GM19043 (cell line): ENCODE results near the gene SURF4.

Experiments used
- ATAC-seq: cut with Tn5 transposase; IDR thresholded peaks from one replicate; pipeline ENCODE4 v1.9.1; 2021; ENCODE audit warnings: low read depth; ENCODE audit not compliant: unreplicated experiment

The SURF4 gene

GRCh38 chr9:133354766-133355165 is 21.1 kb downstream of the SURF4 start:
- no peak for ATAC-seq

- ATAC-seq = no peak
Measured at GRCh38 chr9:133353548-133353947, 22.3 kb downstream of the SURF4 start.

- ATAC-seq = no peak
Measured at GRCh38 chr9:133352635-133353340, 23.1 kb downstream of the SURF4 start.

GRCh38 chr9:133351908-133352634 is 23.8 kb downstream of the SURF4 start:
- no peak for ATAC-seq

- no peak for ATAC-seq
Measured at GRCh38 chr9:133351526-133351907, 24.3 kb downstream of the SURF4 start.

- ATAC-seq = no peak
Measured at GRCh38 chr9:133349965-133350616, 25.8 kb downstream of the SURF4 start.

GRCh38 chr9:133348718-133349573 is 26.9 kb downstream of the SURF4 start:
- ATAC-seq = no peak

- ATAC-seq = peak; percentile 52
Measured at GRCh38 chr9:133347985-133348717, 27.7 kb downstream of the SURF4 start, which contains the start of the genes MED22 and RPL7A. Gene MED22, minus strand, starts transcription at chr9:133348131. Its CDS starts 1,469 bp downstream, at chr9:133346662. Gene RPL7A, plus strand, starts transcription at chr9:133348218. Its CDS starts 26 bp downstream, at chr9:133348244.

- no peak for ATAC-seq
Measured at GRCh38 chr9:133347515-133347984, 28.3 kb downstream of the SURF4 start.

- no peak for ATAC-seq
Measured at GRCh38 chr9:133346021-133346785, 29.7 kb downstream of the SURF4 start.

GRCh38 chr9:133345596-133345995 is 30.3 kb downstream of the SURF4 start:
- ATAC-seq = no peak

GRCh38 chr9:133344979-133345378 is 30.9 kb downstream of the SURF4 start:
- no peak for ATAC-seq

GRCh38 chr9:133344071-133344470 is 31.8 kb downstream of the SURF4 start:
- no peak for ATAC-seq

- no peak for ATAC-seq
Measured at GRCh38 chr9:133342570-133342969, 33.3 kb downstream of the SURF4 start.

- ATAC-seq = no peak
Measured at GRCh38 chr9:133342069-133342406, 33.8 kb downstream of the SURF4 start.

- ATAC-seq = no peak
Measured at GRCh38 chr9:133341369-133342068, 34.3 kb downstream of the SURF4 start.

- ATAC-seq = no peak
Measured at GRCh38 chr9:133340916-133341315, 34.9 kb downstream of the SURF4 start.

- ATAC-seq = no peak
Measured at GRCh38 chr9:133340256-133340655, 35.6 kb downstream of the SURF4 start.
